SK-N-SH treated with all-trans-retinoic acid at 6 μM for 48 hours (cell line): ENCODE measurements around the gene ASB2.

ENCODE experiments used
- ATAC-seq: fragments of 200-7000 bp; cut with Tn5 transposase; 3 replicates; pipeline ENCODE4 v1.9.1; 2020; ENCODE audit warnings: mild to moderate bottlenecking, moderate library complexity
- ARNTL ChIP-seq: fragments of 450-650 bp; formaldehyde crosslinking; IDR thresholded peaks from 2 replicates; pipeline ENCODE4 v1.5.0; 2020; ENCODE audit warnings: low read depth, mild to moderate bottlenecking, moderate library complexity, borderline replicate concordance
- BACH2 ChIP-seq: fragments of 250-450 bp; sonication (Bioruptor Pico); IDR thresholded peaks from 2 replicates; pipeline ENCODE4 v1.9.0; 2021; ENCODE audit warnings: mild to moderate bottlenecking, borderline replicate concordance
- CSDC2 ChIP-seq: fragments of 250-450 bp; sonication (Bioruptor Pico); IDR thresholded peaks from 2 replicates; pipeline ENCODE4 v1.5.0; 2020; ENCODE audit warnings: mild to moderate bottlenecking, moderate library complexity
- ESRRG ChIP-seq: fragments of 250-450 bp; sonication (Bioruptor Pico); IDR thresholded peaks from 2 replicates; pipeline ENCODE4 v1.6.1; 2021; ENCODE audit warnings: mild to moderate bottlenecking
- GLIS3 ChIP-seq: fragments of 250-450 bp; sonication (Bioruptor Pico); IDR thresholded peaks from 2 replicates; pipeline ENCODE4 v1.5.0; 2020; ENCODE audit warnings: mild to moderate bottlenecking, moderate library complexity
- ISL1 ChIP-seq: fragments of 250-450 bp; sonication (Bioruptor Pico); IDR thresholded peaks from 2 replicates; pipeline ENCODE4 v2.1.2; 2022; ENCODE audit warnings: mild to moderate bottlenecking, moderate library complexity
- OSR1 ChIP-seq: fragments of 250-450 bp; sonication (Bioruptor Pico); IDR thresholded peaks from 2 replicates; pipeline ENCODE4 v1.8.0; 2022; ENCODE audit warnings: moderate library complexity, mild to moderate bottlenecking, inconsistent platforms
- PPARA ChIP-seq: fragments of 250-450 bp; sonication (Bioruptor Pico); IDR thresholded peaks from 2 replicates; pipeline ENCODE4 v1.5.0; 2020; ENCODE audit warnings: mild to moderate bottlenecking, borderline replicate concordance
- RARB ChIP-seq: fragments of 250-450 bp; sonication (Bioruptor Pico); IDR thresholded peaks from 2 replicates; pipeline ENCODE4 v1.8.0; 2021; ENCODE audit warnings: mild to moderate bottlenecking, moderate library complexity
- SNAI2 ChIP-seq: fragments of 250-450 bp; sonication (Bioruptor Pico); IDR thresholded peaks from 2 replicates; pipeline ENCODE4 v1.5.0; 2020; ENCODE audit warnings: mild to moderate bottlenecking, moderate library complexity
- TCF4 ChIP-seq: fragments of 250-450 bp; sonication (Bioruptor Pico); IDR thresholded peaks from 2 replicates; pipeline ENCODE4 v1.8.0; 2021; ENCODE audit warnings: mild to moderate bottlenecking, moderate library complexity, borderline replicate concordance
- TOX ChIP-seq: fragments of 250-450 bp; sonication (Bioruptor Pico); IDR thresholded peaks from 2 replicates; pipeline ENCODE4 v1.8.0; 2021; ENCODE audit warnings: mild to moderate bottlenecking, moderate library complexity, borderline replicate concordance
- ZC3H10 ChIP-seq: fragments of 250-450 bp; sonication (Bioruptor Pico); IDR thresholded peaks from 2 replicates; pipeline ENCODE4 v1.5.1; 2021; ENCODE audit warnings: mild to moderate bottlenecking, moderate library complexity
- ZFP3 ChIP-seq: fragments of 250-450 bp; sonication (Bioruptor Pico); IDR thresholded peaks from 2 replicates; pipeline ENCODE4 v1.5.0; 2020; ENCODE audit warnings: mild to moderate bottlenecking, moderate library complexity
- ZFP30 ChIP-seq: fragments of 450-650 bp; formaldehyde crosslinking; IDR thresholded peaks from 2 replicates; pipeline ENCODE4 v1.5.0; 2022; ENCODE audit warnings: mild to moderate bottlenecking, moderate library complexity
- ZNF565 ChIP-seq: fragments of 450-650 bp; formaldehyde crosslinking; conservative IDR thresholded peaks from 2 replicates; pipeline ENCODE4 v1.5.0; 2020; ENCODE audit warnings: low read depth, mild to moderate bottlenecking, moderate library complexity
- ZNF70 ChIP-seq: fragments of 450-650 bp; formaldehyde crosslinking; IDR thresholded peaks from 2 replicates; pipeline ENCODE4 v1.5.0; 2020; ENCODE audit warnings: mild to moderate bottlenecking, moderate library complexity
- ZNF8 ChIP-seq: fragments of 450-650 bp; formaldehyde crosslinking; IDR thresholded peaks from 2 replicates; pipeline ENCODE4 v1.5.0; 2020; ENCODE audit warnings: mild to moderate bottlenecking, moderate library complexity
- TF ChIP-seq, protein P1 (sequence below): fragments of 250-450 bp; sonication (Bioruptor Pico); IDR thresholded peaks from 2 replicates; pipeline ENCODE4 v1.5.1; 2020; ENCODE audit warnings: low read depth, mild to moderate bottlenecking, moderate library complexity
- TF ChIP-seq, protein P2 (sequence below): fragments of 250-450 bp; sonication (Bioruptor Pico); IDR thresholded peaks from 2 replicates; pipeline ENCODE4 v1.8.0; 2020; ENCODE audit warnings: mild to moderate bottlenecking, moderate library complexity, borderline replicate concordance
- TF ChIP-seq, protein P3 (sequence below): fragments of 250-450 bp; sonication (Bioruptor Pico); IDR thresholded peaks from 2 replicates; pipeline ENCODE4 v1.5.0; 2020; ENCODE audit warnings: mild to moderate bottlenecking, moderate library complexity

Gene ASB2

DNA sequence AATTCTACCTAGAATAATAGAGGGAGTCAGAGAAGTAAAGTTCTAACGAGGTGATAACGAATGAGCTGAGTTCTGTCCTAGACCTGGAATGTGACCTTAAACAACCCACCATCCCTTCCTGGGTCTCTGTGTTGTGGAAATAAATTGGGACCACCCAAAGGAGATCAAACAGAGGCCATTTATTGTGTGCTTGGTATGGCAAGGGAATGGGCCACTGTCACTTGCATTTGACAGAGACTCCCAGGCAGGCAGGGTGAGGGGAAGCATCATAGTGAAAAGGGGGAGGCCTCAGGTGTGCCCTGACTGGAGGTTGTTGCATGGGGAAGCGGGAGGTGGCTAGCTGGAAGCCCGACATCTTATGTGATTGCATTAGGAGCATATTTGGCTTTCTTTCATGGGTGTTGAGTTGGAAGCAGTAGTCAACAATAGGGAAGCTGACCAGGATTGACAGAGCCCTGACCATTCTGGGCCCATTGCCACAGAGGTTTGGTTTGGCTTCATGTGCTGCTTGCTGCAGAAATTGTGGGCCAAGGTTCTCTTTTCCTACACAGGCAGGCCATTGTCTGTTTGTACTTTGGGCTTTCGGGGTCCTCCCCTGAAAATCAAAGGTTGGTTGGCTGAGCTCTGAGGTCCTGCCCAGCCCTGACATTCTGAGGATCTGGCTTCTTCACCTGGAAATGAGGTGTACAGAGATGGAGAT lies 66.8 kb downstream of the ASB2 start:
- TF ChIP-seq, protein P1, sequence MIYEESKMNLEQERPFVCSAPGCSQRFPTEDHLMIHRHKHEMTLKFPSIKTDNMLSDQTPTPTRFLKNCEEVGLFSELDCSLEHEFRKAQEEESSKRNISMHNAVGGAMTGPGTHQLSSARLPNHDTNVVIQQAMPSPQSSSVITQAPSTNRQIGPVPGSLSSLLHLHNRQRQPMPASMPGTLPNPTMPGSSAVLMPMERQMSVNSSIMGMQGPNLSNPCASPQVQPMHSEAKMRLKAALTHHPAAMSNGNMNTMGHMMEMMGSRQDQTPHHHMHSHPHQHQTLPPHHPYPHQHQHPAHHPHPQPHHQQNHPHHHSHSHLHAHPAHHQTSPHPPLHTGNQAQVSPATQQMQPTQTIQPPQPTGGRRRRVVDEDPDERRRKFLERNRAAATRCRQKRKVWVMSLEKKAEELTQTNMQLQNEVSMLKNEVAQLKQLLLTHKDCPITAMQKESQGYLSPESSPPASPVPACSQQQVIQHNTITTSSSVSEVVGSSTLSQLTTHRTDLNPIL: no peak
- TF ChIP-seq ZFP3 (CRISPR knock-in tag) (no peak), TOX (CRISPR knock-in tag) (no peak), OSR1 (CRISPR knock-in tag) (no peak), ZC3H10 (CRISPR knock-in tag) (no peak), ZFP30 (CRISPR knock-in tag) (no peak), ZNF565 (CRISPR knock-in tag) (no peak), ISL1 (CRISPR knock-in tag) (no peak), SNAI2 (CRISPR knock-in tag) (no peak), CSDC2 (no peak), TCF4 (CRISPR knock-in tag) (no peak), ZNF70 (CRISPR knock-in tag) (no peak), BACH2 (CRISPR knock-in tag) (no peak), RARB (CRISPR knock-in tag) (no peak)
- TF ChIP-seq, protein P2, sequence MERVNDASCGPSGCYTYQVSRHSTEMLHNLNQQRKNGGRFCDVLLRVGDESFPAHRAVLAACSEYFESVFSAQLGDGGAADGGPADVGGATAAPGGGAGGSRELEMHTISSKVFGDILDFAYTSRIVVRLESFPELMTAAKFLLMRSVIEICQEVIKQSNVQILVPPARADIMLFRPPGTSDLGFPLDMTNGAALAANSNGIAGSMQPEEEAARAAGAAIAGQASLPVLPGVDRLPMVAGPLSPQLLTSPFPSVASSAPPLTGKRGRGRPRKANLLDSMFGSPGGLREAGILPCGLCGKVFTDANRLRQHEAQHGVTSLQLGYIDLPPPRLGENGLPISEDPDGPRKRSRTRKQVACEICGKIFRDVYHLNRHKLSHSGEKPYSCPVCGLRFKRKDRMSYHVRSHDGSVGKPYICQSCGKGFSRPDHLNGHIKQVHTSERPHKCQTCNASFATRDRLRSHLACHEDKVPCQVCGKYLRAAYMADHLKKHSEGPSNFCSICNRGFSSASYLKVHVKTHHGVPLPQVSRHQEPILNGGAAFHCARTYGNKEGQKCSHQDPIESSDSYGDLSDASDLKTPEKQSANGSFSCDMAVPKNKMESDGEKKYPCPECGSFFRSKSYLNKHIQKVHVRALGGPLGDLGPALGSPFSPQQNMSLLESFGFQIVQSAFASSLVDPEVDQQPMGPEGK (CRISPR knock-in tag): no peak
- ATAC-seq: no peak

DNA sequence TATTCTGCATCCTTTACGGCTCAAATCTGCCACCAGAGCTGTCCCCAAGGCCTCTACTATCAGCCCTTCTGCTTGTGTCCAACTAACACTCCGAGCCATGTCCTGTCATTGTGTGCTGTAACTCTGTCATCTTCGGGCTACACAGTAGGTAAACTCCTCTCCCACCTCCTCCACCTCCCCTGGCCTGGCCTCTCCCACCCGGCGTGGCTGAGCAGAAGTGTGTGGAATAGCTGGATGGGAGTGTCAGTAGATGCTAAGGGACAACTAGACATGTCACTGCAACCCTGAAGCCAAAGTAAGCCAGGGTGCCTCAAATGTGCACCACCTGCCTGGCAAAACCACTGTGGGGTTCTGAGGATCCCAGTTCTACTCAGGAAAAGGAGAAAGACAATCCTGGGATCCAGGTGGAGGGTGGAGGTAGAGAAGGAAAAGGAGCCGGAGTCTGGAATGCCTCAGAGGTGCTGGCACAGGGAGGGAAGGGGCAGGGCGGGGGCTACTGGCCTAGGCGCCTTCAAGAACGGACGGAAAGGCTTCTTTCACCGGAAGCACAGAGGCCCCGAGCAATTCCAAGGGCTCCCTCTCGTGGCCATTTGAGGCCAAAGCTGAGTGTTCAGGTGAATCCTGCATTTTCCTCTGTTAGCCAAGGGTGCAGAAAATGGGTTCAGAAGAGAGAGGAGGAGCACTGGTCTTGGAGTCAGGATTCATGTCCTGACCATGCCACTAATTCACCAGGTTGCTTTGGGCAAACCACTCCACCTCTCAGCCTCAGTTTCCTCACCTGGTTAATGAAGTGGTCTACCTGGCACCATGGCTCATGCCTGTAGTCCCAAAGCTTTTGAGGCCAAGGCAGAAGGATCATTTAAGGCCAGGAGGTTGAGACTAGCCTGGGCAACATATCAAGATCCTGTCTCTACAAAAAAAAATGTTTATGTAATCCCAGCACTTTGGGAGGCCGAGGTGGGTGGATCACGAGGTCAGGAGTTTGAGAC lies 69.7 kb downstream of the ASB2 start:
- TF ChIP-seq OSR1 (CRISPR knock-in tag) (no peak), ZNF565 (CRISPR knock-in tag) (no peak), BACH2 (CRISPR knock-in tag) (no peak), GLIS3 (no peak), ZFP3 (CRISPR knock-in tag) (no peak), ARNTL (CRISPR knock-in tag) (no peak), PPARA (CRISPR knock-in tag) (no peak), RARB (CRISPR knock-in tag) (no peak), ESRRG (CRISPR knock-in tag) (no peak), TOX (CRISPR knock-in tag) (no peak), ZNF70 (CRISPR knock-in tag) (no peak), ZC3H10 (CRISPR knock-in tag) (no peak), ZFP30 (CRISPR knock-in tag) (no peak), TCF4 (CRISPR knock-in tag) (no peak), SNAI2 (CRISPR knock-in tag) (no peak), ISL1 (CRISPR knock-in tag) (no peak)
- TF ChIP-seq, protein P3, sequence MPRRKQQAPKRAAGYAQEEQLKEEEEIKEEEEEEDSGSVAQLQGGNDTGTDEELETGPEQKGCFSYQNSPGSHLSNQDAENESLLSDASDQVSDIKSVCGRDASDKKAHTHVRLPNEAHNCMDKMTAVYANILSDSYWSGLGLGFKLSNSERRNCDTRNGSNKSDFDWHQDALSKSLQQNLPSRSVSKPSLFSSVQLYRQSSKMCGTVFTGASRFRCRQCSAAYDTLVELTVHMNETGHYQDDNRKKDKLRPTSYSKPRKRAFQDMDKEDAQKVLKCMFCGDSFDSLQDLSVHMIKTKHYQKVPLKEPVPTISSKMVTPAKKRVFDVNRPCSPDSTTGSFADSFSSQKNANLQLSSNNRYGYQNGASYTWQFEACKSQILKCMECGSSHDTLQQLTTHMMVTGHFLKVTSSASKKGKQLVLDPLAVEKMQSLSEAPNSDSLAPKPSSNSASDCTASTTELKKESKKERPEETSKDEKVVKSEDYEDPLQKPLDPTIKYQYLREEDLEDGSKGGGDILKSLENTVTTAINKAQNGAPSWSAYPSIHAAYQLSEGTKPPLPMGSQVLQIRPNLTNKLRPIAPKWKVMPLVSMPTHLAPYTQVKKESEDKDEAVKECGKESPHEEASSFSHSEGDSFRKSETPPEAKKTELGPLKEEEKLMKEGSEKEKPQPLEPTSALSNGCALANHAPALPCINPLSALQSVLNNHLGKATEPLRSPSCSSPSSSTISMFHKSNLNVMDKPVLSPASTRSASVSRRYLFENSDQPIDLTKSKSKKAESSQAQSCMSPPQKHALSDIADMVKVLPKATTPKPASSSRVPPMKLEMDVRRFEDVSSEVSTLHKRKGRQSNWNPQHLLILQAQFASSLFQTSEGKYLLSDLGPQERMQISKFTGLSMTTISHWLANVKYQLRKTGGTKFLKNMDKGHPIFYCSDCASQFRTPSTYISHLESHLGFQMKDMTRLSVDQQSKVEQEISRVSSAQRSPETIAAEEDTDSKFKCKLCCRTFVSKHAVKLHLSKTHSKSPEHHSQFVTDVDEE (CRISPR knock-in tag): no peak
- TF ChIP-seq, all 23 proteins: peak for 0
- ATAC-seq: peak; percentile 86

DNA sequence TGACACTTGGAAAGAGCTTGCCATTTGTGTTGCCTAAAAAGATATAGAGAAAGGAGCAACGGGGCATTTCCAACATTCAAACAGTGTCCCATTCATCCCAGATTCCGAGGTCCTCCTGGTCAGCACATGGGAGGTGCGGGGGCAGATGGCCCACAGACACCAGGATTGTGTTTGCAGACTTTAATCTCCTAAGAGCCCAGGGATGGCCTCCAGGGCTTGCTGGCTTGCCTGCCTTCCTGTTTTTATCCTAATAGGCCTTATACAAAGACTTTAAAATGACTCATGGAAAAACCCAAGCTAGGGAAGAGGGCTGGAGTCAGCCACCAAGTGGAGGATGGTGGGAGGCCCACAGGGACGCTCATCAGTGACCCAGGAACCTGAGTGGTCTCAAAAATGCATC lies 70.7 kb downstream of the ASB2 start:
- no peak for ATAC-seq
- TF ChIP-seq ZNF565 (CRISPR knock-in tag): no peak
- TF ChIP-seq CSDC2: no peak
- no peak for TF ChIP-seq ZFP30 (CRISPR knock-in tag)
- no peak for TF ChIP-seq ISL1 (CRISPR knock-in tag)
- no peak for TF ChIP-seq ZNF8
- TF ChIP-seq ZFP3 (CRISPR knock-in tag): no peak
- no peak for TF ChIP-seq OSR1 (CRISPR knock-in tag)
- no peak for TF ChIP-seq TCF4 (CRISPR knock-in tag)
- TF ChIP-seq, protein P3 (CRISPR knock-in tag): no peak
- no peak for TF ChIP-seq SNAI2 (CRISPR knock-in tag)
- no peak for TF ChIP-seq GLIS3
- TF ChIP-seq, protein P2 (CRISPR knock-in tag): no peak
- TF ChIP-seq BACH2 (CRISPR knock-in tag): no peak
- no peak for TF ChIP-seq TOX (CRISPR knock-in tag)
- no peak for TF ChIP-seq ESRRG (CRISPR knock-in tag)
- TF ChIP-seq PPARA (CRISPR knock-in tag): no peak
- no peak for TF ChIP-seq ZC3H10 (CRISPR knock-in tag)
